Keratinocyte (primary cell): ENCODE measurements around the gene PRRC2B. TPM values are rescaled to one million over a fixed set of nuclear protein-coding genes. Genes with fewer than 3 reads are reported as not detected.

Source experiments
- DNase-seq: peaks from one replicate; pipeline ENCODE4 v3.0.0-alpha.2; 2011; ENCODE audit warnings: low read depth, missing footprints, low spot score
- FAIRE-seq: peaks from 2 replicates; lab custom pipeline; 2011; peaks lifted over from hg19 to GRCh38; lab: Jason Lieb, UNC
- H2AFZ ChIP-seq: 2 replicates; pipeline ENCODE4 v1.6.0; 2012; ENCODE audit warnings: low read length, control low read depth, inconsistent platforms; ENCODE audit not compliant: control insufficient read depth
- H3K27ac ChIP-seq: 2 replicates; pipeline ENCODE4 v1.5.1; 2011; ENCODE audit warnings: low read length; ENCODE audit not compliant: control insufficient read depth, insufficient read depth
- H3K27me3 ChIP-seq: 3 replicates; pipeline ENCODE4 v1.6.0; 2011; ENCODE audit warnings: low read length; ENCODE audit not compliant: control insufficient read depth, insufficient read depth; ENCODE audit errors: extremely low read depth
- H3K36me3 ChIP-seq, 2 experiments: 2 replicates in 1 of 2; 3 replicates in 1 of 2; pipeline ENCODE4 v1.5.1; 2011; ENCODE audit warnings: low read length in 2 of 2, mild to moderate bottlenecking in 1 of 2; ENCODE audit not compliant: control insufficient read depth in 2 of 2, insufficient read depth in 2 of 2; ENCODE audit errors: extremely low read depth in 1 of 2
- H3K4me1 ChIP-seq: 3 replicates; pipeline ENCODE4 v1.5.1; 2011; ENCODE audit warnings: low read length; ENCODE audit not compliant: control insufficient read depth, insufficient read depth; ENCODE audit errors: extremely low read depth
- H3K4me2 ChIP-seq: 3 replicates; pipeline ENCODE4 v1.6.0; 2011; ENCODE audit warnings: low read depth, low read length; ENCODE audit not compliant: control insufficient read depth, insufficient read depth; ENCODE audit errors: extremely low read depth
- H3K4me3 ChIP-seq, 3 experiments: fragments of 200-600 bp in 1 of 3; sonication (generic) in 1 of 3; 2 replicates in 2 of 3; 3 replicates in 1 of 3; pipeline ENCODE4 v1.5.1; 2011 to 2016; ENCODE audit warnings: low read length in 3 of 3, mild to moderate bottlenecking in 3 of 3, control low read depth in 2 of 3, inconsistent platforms in 1 of 3, low read depth in 1 of 3, mixed read lengths in 1 of 3, mixed run types in 1 of 3, moderate library complexity in 1 of 3; ENCODE audit not compliant: control insufficient read depth in 2 of 3, insufficient read depth in 2 of 3; ENCODE audit errors: extremely low read depth in 1 of 3
- H3K79me2 ChIP-seq: 2 replicates; pipeline ENCODE4 v1.6.0; 2012; ENCODE audit warnings: low read length; ENCODE audit not compliant: control insufficient read depth, insufficient read depth
- H3K9ac ChIP-seq: 3 replicates; pipeline ENCODE4 v1.6.0; 2011; ENCODE audit warnings: low read length; ENCODE audit not compliant: control insufficient read depth, insufficient read depth; ENCODE audit errors: extremely low read depth
- H3K9me1 ChIP-seq: 3 replicates; pipeline ENCODE4 v1.6.0; 2011; ENCODE audit warnings: low read length; ENCODE audit not compliant: control insufficient read depth, insufficient read depth; ENCODE audit errors: extremely low read depth
- H3K9me3 ChIP-seq: 2 replicates; pipeline ENCODE4 v1.5.1; 2012; ENCODE audit warnings: low read depth, low read length; ENCODE audit not compliant: control insufficient read depth
- H4K20me1 ChIP-seq: 3 replicates; pipeline ENCODE4 v1.6.0; 2011; ENCODE audit warnings: low read length; ENCODE audit not compliant: control insufficient read depth, insufficient read depth; ENCODE audit errors: extremely low read depth
- EZH2 ChIP-seq: IDR thresholded peaks from one replicate; pipeline ENCODE4 v1.6.1; 2012; ENCODE audit warnings: inconsistent platforms, mild to moderate bottlenecking, low read length, moderate library complexity
- dilution Hi-C: fragments of 300-500 bp; cut with MboI; formaldehyde crosslinking; loops from one replicate; pipeline ENCODE4 v1.7.0; 2020; ENCODE audit warnings: low sequenced_read_pairs; ENCODE audit not compliant: extremely low pct_ligation_motif_present
- polyA plus RNA-seq, 5 experiments: library from polyadenylated mRNA; depleted of rRNA in 3 of 5; stranded (reverse) in 3 of 5; stranded (forward) in 1 of 5; unstranded in 1 of 5; fragments of >200 nt; gene quantifications; 1 replicate in 1 of 5; 2 replicates in 3 of 5; 3 replicates in 1 of 5; pipeline versions ENCODE4 v1.2.1 to v1.2.3, GENCODE V29; 2011 to 2012; ENCODE audit warnings: missing spikeins in 2 of 5, low read depth in 1 of 5, low replicate concordance in 1 of 5
- TF ChIP-seq, protein P1 (sequence below), 3 experiments: IDR thresholded peaks in 1 of 3; conservative IDR thresholded peaks in 1 of 3; optimal IDR thresholded peaks in 1 of 3; 2 replicates in 2 of 3; 3 replicates in 1 of 3; pipeline versions ENCODE3 to v1.5.1; 2011; ENCODE audit warnings: low read length in 3 of 3, mild to moderate bottlenecking in 3 of 3, moderate library complexity in 2 of 3, control low read depth in 1 of 3, inconsistent platforms in 1 of 3; ENCODE audit not compliant: insufficient read depth in 2 of 3; ENCODE audit errors: extremely low read depth in 1 of 3

Gene PRRC2B
- polyA plus RNA-seq, 1 donor (not counting 4 experiments of a cell fraction or from before 2014, with no cell fraction given) = 20.8 TPM

DNA sequence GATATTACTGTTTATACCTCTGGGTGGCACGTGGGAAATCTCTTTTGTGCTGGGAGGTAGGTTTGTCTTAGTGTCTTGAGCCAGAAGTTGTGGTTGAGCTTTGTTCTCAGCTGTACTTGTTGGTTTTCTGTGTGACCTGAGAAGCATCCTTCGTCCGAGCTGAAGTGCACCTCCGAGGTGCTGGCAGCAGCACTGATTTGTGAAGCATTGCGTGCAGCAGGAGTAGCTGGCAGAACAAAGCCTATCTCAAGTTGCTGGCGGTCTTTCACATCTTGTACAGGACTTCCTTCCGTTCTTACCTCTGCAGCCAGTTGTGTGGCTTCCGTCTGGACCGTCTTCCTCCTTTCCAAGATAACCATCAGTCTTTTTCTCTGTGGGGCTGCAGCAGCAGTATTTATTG lies 4.3 kb downstream of the PRRC2B start:
- no peak for TF ChIP-seq EZH2
- TF ChIP-seq, protein P1, sequence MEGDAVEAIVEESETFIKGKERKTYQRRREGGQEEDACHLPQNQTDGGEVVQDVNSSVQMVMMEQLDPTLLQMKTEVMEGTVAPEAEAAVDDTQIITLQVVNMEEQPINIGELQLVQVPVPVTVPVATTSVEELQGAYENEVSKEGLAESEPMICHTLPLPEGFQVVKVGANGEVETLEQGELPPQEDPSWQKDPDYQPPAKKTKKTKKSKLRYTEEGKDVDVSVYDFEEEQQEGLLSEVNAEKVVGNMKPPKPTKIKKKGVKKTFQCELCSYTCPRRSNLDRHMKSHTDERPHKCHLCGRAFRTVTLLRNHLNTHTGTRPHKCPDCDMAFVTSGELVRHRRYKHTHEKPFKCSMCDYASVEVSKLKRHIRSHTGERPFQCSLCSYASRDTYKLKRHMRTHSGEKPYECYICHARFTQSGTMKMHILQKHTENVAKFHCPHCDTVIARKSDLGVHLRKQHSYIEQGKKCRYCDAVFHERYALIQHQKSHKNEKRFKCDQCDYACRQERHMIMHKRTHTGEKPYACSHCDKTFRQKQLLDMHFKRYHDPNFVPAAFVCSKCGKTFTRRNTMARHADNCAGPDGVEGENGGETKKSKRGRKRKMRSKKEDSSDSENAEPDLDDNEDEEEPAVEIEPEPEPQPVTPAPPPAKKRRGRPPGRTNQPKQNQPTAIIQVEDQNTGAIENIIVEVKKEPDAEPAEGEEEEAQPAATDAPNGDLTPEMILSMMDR (optimal IDR thresholded peaks at IDR 0.05 in 1 of 3, IDR thresholded peaks at IDR 0.05 in 1 of 3, conservative IDR thresholded peaks at IDR 0.05 in 1 of 3; ENCODE audit: extremely low read depth in 1 of 3, insufficient read depth in 2 of 3, low read length in 3 of 3) = no peak
- Histone ChIP-seq H3K9me1 (peaks cover 6% of the 10 kb centered on the region), H3K27me3 (no peaks in the 10 kb centered on the region), H2AFZ (no peak overlapping the region), H3K4me3 (peak overlapping the region in 2 of 3 experiments; percentile 59 to 93), H3K9ac (peak overlapping the region; percentile 70), H3K79me2 (peaks cover 84% of the 10 kb centered on the region), H3K4me2 (peak overlapping the region; percentile 100), H3K9me3 (no peaks in the 10 kb centered on the region), H3K36me3 (peaks cover 0 to 4% of the 10 kb centered on the region in 2 experiments), H4K20me1 (peaks cover 52% of the 10 kb centered on the region), H3K27ac (peak overlapping the region; percentile 72), H3K4me1 (peaks cover 59% of the 10 kb centered on the region)
- DNase-seq (no peak), FAIRE-seq (no peak)
- dilution Hi-C loops = no loop called here

DNA sequence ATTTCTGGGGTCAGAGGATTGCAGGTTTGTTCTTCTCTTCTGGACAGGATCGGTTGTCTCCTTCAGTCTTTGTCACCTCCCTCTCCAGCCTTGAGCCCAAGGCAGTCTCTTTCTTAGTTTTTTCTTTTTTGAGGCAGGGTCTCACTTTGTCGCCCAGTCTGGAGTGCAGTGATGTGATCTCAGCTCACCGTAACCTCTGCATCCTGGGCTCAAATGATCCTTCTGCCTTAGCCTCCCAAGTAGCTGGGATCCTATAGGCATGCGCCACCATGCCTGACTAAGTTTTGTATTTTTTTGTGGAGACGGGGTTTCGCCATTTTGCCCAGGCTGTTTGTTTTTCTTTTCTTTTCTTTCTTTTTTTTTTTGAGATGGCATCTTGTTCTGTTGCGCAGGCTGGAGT lies 6.1 kb downstream of the PRRC2B start:
- H3K79me2 ChIP-seq = peaks cover 97% of the 10 kb centered on the region
- peaks cover 0 to 7% of the 10 kb centered on the region in 2 experiments for H3K36me3 ChIP-seq
- TF ChIP-seq, protein P1 (optimal IDR thresholded peaks at IDR 0.05 in 1 of 3, IDR thresholded peaks at IDR 0.05 in 1 of 3, conservative IDR thresholded peaks at IDR 0.05 in 1 of 3; ENCODE audit: extremely low read depth in 1 of 3, insufficient read depth in 2 of 3, low read length in 3 of 3) = no peak
- no peak for TF ChIP-seq EZH2
- H3K27ac ChIP-seq = no peak overlapping the region
- peaks cover 6% of the 10 kb centered on the region for H3K9me1 ChIP-seq
- H2AFZ ChIP-seq = no peak overlapping the region
- peaks cover 66% of the 10 kb centered on the region for H3K4me1 ChIP-seq
- H3K4me2 ChIP-seq = no peak overlapping the region
- dilution Hi-C loops = no loop called here
- DNase-seq (no peak), FAIRE-seq (no peak)
- no peak overlapping the region for H3K9ac ChIP-seq
- H3K27me3 ChIP-seq = no peaks in the 10 kb centered on the region
- H3K9me3 ChIP-seq = no peaks in the 10 kb centered on the region
- H4K20me1 ChIP-seq = peaks cover 62% of the 10 kb centered on the region
- H3K4me3 ChIP-seq = no peak overlapping the region
